ENCODE data around the gene ETV3L.

DNA sequence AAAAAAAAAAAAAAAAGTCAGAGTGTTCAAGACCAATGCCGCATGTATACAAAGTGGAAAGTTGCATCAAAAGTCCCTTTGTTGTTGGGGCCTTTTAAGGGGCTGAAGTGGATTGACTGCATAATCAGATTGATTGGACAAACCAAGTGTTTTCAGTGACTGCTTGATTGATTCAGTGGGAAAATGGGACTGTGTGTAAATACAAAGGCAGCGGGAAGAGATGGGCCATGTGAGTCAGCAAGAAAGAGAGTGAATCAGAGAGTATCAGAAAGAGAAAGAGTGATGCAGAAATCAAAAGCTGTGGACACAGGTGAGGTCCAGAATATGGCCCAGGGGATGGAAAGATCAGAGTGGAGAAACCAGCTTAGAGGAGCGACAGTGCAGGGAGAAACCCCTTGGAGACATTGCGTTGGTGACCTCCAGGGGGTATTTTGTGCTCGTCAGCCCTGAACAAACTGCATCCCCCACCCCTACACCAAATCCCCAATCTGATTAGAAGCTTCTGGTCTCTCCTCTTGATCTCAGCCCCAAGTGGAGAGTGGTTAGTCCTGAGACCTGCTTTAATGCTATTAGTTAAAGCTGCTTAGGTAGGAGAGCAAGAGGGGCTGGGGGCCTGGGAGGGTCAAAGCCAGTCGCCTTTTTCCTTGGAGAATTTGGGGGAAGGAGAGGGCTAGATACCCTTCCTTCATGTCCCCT is 5.1 kb upstream of the ETV3L start:
- no peak for TF ChIP-seq POLR2AphosphoS5 (IDR thresholded peaks at IDR 0.05; ENCODE audit: low read depth, low read length)
- TF ChIP-seq, protein P1, sequence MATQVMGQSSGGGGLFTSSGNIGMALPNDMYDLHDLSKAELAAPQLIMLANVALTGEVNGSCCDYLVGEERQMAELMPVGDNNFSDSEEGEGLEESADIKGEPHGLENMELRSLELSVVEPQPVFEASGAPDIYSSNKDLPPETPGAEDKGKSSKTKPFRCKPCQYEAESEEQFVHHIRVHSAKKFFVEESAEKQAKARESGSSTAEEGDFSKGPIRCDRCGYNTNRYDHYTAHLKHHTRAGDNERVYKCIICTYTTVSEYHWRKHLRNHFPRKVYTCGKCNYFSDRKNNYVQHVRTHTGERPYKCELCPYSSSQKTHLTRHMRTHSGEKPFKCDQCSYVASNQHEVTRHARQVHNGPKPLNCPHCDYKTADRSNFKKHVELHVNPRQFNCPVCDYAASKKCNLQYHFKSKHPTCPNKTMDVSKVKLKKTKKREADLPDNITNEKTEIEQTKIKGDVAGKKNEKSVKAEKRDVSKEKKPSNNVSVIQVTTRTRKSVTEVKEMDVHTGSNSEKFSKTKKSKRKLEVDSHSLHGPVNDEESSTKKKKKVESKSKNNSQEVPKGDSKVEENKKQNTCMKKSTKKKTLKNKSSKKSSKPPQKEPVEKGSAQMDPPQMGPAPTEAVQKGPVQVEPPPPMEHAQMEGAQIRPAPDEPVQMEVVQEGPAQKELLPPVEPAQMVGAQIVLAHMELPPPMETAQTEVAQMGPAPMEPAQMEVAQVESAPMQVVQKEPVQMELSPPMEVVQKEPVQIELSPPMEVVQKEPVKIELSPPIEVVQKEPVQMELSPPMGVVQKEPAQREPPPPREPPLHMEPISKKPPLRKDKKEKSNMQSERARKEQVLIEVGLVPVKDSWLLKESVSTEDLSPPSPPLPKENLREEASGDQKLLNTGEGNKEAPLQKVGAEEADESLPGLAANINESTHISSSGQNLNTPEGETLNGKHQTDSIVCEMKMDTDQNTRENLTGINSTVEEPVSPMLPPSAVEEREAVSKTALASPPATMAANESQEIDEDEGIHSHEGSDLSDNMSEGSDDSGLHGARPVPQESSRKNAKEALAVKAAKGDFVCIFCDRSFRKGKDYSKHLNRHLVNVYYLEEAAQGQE (IDR thresholded peaks at IDR 0.05; ENCODE audit: insufficient read depth in 1 of 2, low read depth in 2 of 2, low read length in 2 of 2): no peak

Data from PFSK-1 (cell line).